Measurements from ENCODE around the gene ADAP1.

The ADAP1 gene

GRCh38 chr7:903921-904755 is 50.3 kb downstream of the ADAP1 start:
- no peak for DNase-seq

- DNase-seq: no peak
Observed at GRCh38 chr7:902996-903395, 51.5 kb downstream of the ADAP1 start.

- peak; percentile 79 for DNase-seq
Observed at GRCh38 chr7:901388-902154, 52.9 kb downstream of the ADAP1 start.

- no peak for DNase-seq
Observed at GRCh38 chr7:901041-901387, 53.5 kb downstream of the ADAP1 start.

GRCh38 chr7:900331-901040 is 54.0 kb downstream of the ADAP1 start:
- no peak for DNase-seq

- no peak for DNase-seq
Observed at GRCh38 chr7:899806-900205, 54.7 kb downstream of the ADAP1 start.

- no peak for DNase-seq
Observed at GRCh38 chr7:898855-899681, 55.4 kb downstream of the ADAP1 start.

- DNase-seq: no peak
Observed at GRCh38 chr7:898460-898854, 56.0 kb downstream of the ADAP1 start.

GRCh38 chr7:897771-898376 is 56.6 kb downstream of the ADAP1 start:
- DNase-seq: no peak

- no peak for DNase-seq
Observed at GRCh38 chr7:897086-897485, 57.4 kb downstream of the ADAP1 start.

- DNase-seq: no peak
Observed at GRCh38 chr7:896346-897075, 58.0 kb downstream of the ADAP1 start.

- DNase-seq: no peak
Observed at GRCh38 chr7:895451-896052, 58.9 kb downstream of the ADAP1 start.

- DNase-seq: no peak
Observed at GRCh38 chr7:894927-895450, 59.5 kb downstream of the ADAP1 start.

GRCh38 chr7:894164-894867 is 60.2 kb downstream of the ADAP1 start:
- no peak for DNase-seq

- no peak for DNase-seq
Observed at GRCh38 chr7:893686-894085, 60.8 kb downstream of the ADAP1 start.

- no peak for DNase-seq
Observed at GRCh38 chr7:892648-893593, 61.6 kb downstream of the ADAP1 start.

- no peak for DNase-seq
Observed at GRCh38 chr7:891805-892204, 62.7 kb downstream of the ADAP1 start.

GRCh38 chr7:891291-891690 is 63.2 kb downstream of the ADAP1 start:
- DNase-seq: no peak

GRCh38 chr7:890868-891267 is 63.6 kb downstream of the ADAP1 start:
- DNase-seq: no peak
